HG02759 (cell line): ENCODE measurements around the gene DLG2.

Experiments
- ATAC-seq: cut with Tn5 transposase; IDR thresholded peaks from one replicate; pipeline ENCODE4 v1.9.1; 2021; ENCODE audit warnings: mild to moderate bottlenecking, moderate library complexity; ENCODE audit not compliant: unreplicated experiment

Gene DLG2

DNA sequence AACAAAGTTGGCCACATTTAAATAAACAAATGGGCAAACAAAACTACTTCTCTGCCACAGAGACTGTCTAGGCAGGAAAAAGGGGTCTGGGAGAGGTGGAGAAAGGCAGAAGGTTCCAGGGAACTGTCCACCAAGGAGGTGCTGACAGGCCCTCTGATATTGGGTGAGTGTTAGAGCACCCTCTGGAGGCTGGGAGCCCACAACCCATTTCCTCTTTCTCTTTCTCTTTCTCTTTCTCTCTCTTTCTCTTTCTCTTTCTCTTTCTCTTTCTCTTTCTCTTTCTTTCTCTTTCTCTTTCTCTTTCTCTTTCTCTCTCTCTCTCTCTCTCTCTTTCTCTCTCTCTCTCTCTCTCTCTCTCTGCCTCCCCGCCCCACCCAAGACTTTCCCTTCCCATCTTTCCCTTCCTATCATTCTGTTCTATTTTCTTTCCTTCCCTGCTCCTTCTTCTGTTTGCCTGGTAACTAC is 912.8 kb downstream of the DLG2 start:
- peak; percentile 97 for ATAC-seq

GRCh38 chr11:84691830-84692229 is 935.3 kb downstream of the DLG2 start:
- no peak for ATAC-seq

- no peak for ATAC-seq
These were observed 939.7 kb downstream of the DLG2 start for GRCh38 chr11:84687433-84687832.

GRCh38 chr11:84686716-84687115 is 940.4 kb downstream of the DLG2 start:
- ATAC-seq = no peak

GRCh38 chr11:84685976-84686375 is 941.2 kb downstream of the DLG2 start:
- no peak for ATAC-seq

- ATAC-seq = no peak
These were observed 942.0 kb downstream of the DLG2 start for GRCh38 chr11:84685149-84685548.

- ATAC-seq = no peak
These were observed 945.7 kb downstream of the DLG2 start for GRCh38 chr11:84681456-84681855.

DNA sequence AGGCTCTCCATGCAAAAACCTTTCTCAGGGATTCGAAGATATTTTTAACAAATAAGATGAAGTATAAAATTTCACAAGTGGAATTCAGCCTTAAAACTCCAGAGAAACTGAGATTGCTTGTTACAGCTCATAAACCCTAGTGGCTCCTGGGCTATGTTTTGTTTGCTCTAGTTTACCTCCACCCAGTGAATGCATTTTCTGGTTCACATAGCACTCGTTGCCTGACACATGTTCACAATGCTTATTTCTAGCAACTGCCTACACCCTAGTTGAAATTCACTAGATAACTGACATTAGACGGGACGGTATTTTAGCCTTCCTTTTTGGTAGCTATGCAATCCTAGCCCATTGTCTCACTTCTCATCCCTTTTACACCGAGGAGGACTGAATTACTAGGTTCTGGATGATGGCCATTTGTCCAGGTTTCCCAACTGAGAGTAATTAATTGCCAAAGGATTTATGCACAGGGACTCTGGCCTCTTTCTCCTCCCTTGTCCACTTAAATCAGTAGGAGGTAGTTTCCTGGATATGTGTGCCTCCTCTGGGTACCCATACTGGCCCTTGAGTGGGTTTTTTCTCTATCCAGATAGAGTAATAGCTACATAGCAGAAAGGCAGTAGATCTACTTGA is 951.6 kb downstream of the DLG2 start:
- ATAC-seq = no peak

DNA sequence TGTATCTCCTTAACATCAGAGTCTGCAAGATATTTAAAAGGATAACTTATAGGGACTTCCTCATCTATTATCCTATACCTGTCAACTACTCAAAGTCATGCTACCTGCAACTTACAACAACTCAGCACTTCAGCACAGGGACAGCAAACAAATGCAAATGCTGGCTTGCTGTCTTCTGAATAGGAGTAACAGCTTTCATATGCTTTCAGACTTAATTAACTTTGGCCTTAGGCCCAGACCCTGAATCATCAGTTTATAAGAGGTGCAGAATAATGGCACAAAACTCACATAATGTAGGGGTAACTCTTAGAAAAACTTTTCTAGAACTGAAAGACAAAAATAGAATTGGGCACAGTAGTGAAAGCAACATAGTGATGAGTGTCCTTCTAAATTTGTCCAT is 953.4 kb downstream of the DLG2 start:
- no peak for ATAC-seq

DNA sequence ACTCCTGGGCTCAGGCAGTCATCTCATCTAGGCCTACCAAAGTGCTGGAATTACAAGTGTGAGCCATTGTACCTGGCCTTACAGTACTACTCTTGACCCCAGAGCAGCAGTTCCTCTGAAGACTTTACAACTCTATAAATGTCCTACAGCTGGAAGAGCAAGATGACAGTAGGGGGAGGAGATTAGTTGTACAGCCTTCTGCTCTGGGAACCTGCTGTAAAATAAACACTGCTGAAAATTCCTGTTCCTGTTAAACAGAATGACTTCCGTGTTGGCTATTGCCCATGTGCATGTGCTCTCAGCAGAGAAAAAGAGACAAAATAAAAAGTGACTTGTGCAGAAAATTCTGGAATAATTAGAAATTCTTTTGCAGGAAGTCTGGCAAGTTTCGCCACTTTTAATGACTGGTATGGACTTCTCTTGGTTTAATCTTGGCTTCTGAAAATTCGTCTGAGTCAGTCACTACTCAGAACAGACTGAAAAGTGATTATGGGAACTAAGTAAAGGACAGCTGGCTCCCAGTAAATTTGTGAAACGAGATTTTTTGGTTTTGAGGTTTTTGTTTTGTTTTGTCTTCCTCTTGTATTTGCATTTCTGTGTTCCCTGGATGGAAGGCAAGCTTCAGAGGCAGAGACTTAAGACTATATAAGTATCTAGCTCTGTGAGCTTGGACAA is 955.7 kb downstream of the DLG2 start:
- ATAC-seq = no peak

GRCh38 chr11:84663731-84664130 is 963.4 kb downstream of the DLG2 start:
- no peak for ATAC-seq

- ATAC-seq = no peak
These were observed 966.7 kb downstream of the DLG2 start for GRCh38 chr11:84660257-84660977.

GRCh38 chr11:84655712-84656111 is 971.4 kb downstream of the DLG2 start:
- ATAC-seq = no peak

DNA sequence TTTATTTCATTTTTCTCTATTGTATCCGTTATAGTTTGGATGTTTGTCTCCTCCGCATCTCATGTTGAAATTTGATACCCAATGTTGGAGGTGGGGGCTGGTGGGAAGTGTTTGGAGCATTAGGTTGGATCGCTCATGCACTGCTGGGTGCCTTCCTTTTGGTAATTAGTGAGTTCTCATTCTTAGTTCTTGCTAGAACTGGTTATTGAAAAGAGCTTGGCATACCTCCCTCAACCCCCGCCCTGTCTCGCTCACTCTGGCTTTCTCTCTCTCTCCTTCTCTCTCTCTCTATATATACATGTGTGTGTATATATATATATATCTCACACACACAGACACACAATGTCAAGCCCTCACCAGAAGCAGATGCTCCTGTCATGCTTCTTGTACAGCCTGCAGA is 978.7 kb downstream of the DLG2 start:
- ATAC-seq = no peak

DNA sequence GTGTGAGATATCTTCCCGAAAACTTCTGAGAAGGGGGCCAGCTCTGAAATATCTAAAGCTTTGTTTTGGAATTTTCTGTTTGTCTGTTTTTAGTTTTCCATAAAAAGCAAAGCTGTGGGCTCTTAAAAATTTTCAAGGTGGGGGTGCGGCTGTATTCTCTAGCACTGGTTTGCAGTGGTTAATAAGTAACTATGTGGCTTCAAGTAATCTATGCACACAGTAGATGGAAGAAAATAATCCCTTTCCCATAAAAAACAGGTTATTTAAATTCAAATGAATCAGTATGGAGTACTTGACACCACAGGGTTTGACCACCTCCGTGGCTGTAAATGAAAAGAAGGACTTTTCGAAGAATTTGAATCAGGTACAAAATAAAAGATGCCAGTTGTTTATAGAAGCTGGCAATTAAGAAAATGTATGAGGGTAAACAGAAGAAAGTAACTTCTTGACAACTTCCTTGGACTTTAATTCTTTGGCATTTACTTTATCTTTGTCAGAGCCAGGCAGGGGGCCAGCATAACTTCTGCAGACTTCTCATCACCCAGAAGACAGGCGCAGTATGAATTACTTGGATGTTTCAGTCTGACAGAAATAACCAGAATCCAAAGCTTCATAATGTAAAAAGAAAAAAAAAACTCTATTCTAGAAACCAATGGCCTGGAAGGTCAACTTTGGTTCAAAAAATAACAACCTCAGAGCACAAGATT is 981.0 kb downstream of the DLG2 start:
- no peak for ATAC-seq

GRCh38 chr11:84642500-84642899 is 984.6 kb downstream of the DLG2 start:
- ATAC-seq = no peak

DNA sequence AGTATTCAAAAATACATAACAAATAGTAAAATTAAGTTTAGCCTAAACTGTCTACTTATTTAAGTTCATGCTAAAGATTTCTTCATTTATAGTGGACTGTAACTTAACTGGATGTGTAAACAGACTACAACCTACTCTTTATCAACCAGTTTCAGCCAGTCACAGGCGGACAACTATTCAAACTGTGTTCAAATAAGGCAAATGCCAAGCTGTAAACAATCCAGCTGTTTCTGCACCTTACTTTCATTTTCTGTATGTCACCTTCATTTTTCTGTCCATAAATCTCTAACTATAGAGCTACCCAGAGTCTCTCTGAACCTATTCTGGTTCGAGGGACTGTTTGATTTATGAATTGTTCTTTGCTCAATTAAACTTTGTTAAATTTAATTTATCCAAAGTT is 992.8 kb downstream of the DLG2 start:
- no peak for ATAC-seq

- no peak for ATAC-seq
These were observed 998.1 kb downstream of the DLG2 start for GRCh38 chr11:84628871-84629620.

DNA sequence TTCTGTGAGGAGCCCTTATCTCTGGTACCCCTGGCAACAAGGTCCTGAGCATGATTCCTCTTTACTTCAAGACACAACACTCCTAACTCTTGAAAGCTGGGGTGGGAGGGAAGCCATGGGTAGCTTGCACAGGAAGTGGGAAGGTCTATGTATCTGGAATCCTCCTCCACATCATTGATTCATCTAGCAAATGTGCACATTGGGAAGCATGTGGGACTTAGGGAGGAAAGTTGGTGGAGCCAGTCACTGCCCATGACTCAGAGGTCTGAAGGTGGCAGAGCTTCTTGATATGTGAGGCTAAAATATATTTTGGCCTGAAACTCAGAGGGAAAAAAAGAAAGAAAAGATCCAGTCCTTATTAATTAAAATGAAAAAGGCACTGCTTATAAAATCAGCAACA is 1000.9 kb downstream of the DLG2 start:
- ATAC-seq = no peak

DNA sequence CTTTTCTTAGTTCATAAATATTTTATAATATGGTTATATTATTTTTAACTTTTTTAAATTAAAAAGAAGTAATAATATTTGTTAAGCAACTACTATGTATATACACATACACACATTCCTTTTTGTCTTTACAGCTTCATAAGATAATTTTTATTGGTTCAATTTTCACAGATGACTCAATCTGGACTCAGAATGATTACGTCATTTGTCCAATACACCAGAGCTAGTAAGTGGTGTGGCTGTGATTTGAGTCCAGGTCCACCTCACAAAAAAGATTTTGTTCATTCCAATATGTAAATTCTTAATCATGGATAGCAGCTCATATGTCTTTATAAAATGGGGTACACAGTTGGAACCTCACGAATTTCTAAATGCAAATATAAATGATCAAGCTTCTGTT is 1014.5 kb downstream of the DLG2 start:
- no peak for ATAC-seq

GRCh38 chr11:84608837-84609196 is 1018.3 kb downstream of the DLG2 start:
- no peak for ATAC-seq
